ENCODE results near the gene PIK3CB.

- TF ChIP-seq EZH2phosphoT487 (IDR thresholded peaks at IDR 0.05; ENCODE audit: low read length): no peak
- no peak for TF ChIP-seq CTCF (IDR thresholded peaks at IDR 0.05; ENCODE audit: low read length)
- TF ChIP-seq EZH2 (optimal IDR thresholded peaks at IDR 0.05; ENCODE audit: low read depth, low read length): no peak
These were observed 191.8 kb downstream of the PIK3CB start for GRCh38 chr3:138642927-138643253.
